ENCODE data around the gene E2F4.

DNA sequence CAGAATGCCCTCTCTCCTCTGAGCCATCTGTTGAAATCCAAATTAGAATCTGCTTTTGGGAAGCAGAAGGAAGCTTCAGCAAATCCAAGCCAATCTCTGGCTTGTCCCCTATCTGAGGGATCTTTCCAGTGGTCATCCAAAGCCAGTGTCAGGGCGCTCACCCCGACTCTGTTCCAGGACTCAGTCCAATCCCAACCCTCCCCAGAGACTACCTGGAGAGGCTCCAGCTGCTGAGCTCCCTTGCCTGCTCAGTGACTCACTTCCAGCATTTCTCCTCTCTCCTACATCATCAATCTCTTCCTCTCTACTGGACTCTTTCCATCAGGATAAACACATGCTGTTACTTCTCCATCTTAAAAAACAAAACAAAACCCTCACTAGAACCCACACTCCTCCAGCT is 10.6 kb upstream of the E2F4 start:
- TF ChIP-seq GLIS3 (CRISPR knock-in tag; IDR thresholded peaks at IDR 0.05) (no peak), PATZ1 (CRISPR knock-in tag; IDR thresholded peaks at IDR 0.05; ENCODE audit: borderline replicate concordance) (no peak), PPARA (CRISPR knock-in tag; IDR thresholded peaks at IDR 0.05; ENCODE audit: borderline replicate concordance) (no peak), CSRNP3 (CRISPR knock-in tag; IDR thresholded peaks at IDR 0.05) (no peak), TOX (CRISPR knock-in tag; IDR thresholded peaks at IDR 0.05; ENCODE audit: borderline replicate concordance) (no peak), ZFP30 (CRISPR knock-in tag; IDR thresholded peaks at IDR 0.05) (no peak), SNAI2 (CRISPR knock-in tag; IDR thresholded peaks at IDR 0.05) (no peak)
- TF ChIP-seq, protein P1, sequence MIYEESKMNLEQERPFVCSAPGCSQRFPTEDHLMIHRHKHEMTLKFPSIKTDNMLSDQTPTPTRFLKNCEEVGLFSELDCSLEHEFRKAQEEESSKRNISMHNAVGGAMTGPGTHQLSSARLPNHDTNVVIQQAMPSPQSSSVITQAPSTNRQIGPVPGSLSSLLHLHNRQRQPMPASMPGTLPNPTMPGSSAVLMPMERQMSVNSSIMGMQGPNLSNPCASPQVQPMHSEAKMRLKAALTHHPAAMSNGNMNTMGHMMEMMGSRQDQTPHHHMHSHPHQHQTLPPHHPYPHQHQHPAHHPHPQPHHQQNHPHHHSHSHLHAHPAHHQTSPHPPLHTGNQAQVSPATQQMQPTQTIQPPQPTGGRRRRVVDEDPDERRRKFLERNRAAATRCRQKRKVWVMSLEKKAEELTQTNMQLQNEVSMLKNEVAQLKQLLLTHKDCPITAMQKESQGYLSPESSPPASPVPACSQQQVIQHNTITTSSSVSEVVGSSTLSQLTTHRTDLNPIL (CRISPR knock-in tag; IDR thresholded peaks at IDR 0.05; ENCODE audit: low read depth) = no peak

Measured in SK-N-SH treated with all-trans-retinoic acid at 6 μM for 48 hours (cell line).